Liver (tissue), 9 donors: ENCODE results near the gene PAOX. TPM values are rescaled to one million over a fixed set of nuclear protein-coding genes. Genes with fewer than 3 reads are reported as not detected.
"Not testable (repeated sequence)": the region's sequence is repeated elsewhere in the genome, so short reads cannot be mapped to it uniquely, and the experiment has no call there.

Experiments
- DNase-seq: peaks from one replicate; pipeline ENCODE4 v3.0.0-alpha.2; 2017; ENCODE audit warnings: low spot score
- H3K27ac ChIP-seq, 2 donors: one replicate each; pipeline ENCODE4 v1.7.0; 2013; ENCODE audit warnings: inconsistent platforms in 2 of 2, low read length in 2 of 2, control low read depth in 1 of 2, low read depth in 1 of 2, mild to moderate bottlenecking in 1 of 2
- H3K27me3 ChIP-seq, 4 donors: one replicate each; pipeline versions ENCODE4 v1.6.1 to v1.7.0; 2013; ENCODE audit warnings: low read length in 3 of 4, inconsistent platforms in 1 of 4, mild to moderate bottlenecking in 1 of 4, moderate library complexity in 1 of 4; ENCODE audit not compliant: control insufficient read depth in 4 of 4, insufficient read depth in 4 of 4
- H3K36me3 ChIP-seq, 4 donors: one replicate each; pipeline versions ENCODE4 v1.6.1 to v1.7.0; 2013; ENCODE audit warnings: low read length in 3 of 4, mild to moderate bottlenecking in 3 of 4, low read depth in 1 of 4, moderate library complexity in 1 of 4; ENCODE audit not compliant: control insufficient read depth in 4 of 4, insufficient read depth in 3 of 4
- H3K4me1 ChIP-seq, 4 donors: one replicate each; pipeline versions ENCODE4 v1.6.1 to v1.7.0; 2013; ENCODE audit warnings: low read length in 3 of 4, mild to moderate bottlenecking in 3 of 4, moderate library complexity in 1 of 4; ENCODE audit not compliant: control insufficient read depth in 4 of 4, insufficient read depth in 4 of 4
- H3K4me3 ChIP-seq, 3 donors: one replicate each; pipeline versions ENCODE4 v1.6.1 to v1.7.0; 2013; ENCODE audit warnings: low read length in 3 of 3, control low read depth in 1 of 3, low read depth in 1 of 3, mild to moderate bottlenecking in 1 of 3
- H3K9ac ChIP-seq, 2 donors: one replicate each; pipeline ENCODE4 v1.7.0; 2013; ENCODE audit warnings: low read length in 2 of 2, mild to moderate bottlenecking in 2 of 2, moderate library complexity in 2 of 2, control low read depth in 1 of 2, low read depth in 1 of 2
- H3K9me3 ChIP-seq, 4 donors: one replicate each; pipeline versions ENCODE4 v1.6.1 to v1.7.0; 2013; ENCODE audit warnings: low read length in 3 of 4; ENCODE audit not compliant: control insufficient read depth in 4 of 4
- EGR1 ChIP-seq, 2 donors: IDR thresholded peaks; 2 replicates each; pipeline ENCODE4 v1.6.1; 2016 to 2018; ENCODE audit warnings: antibody characterized with exemption in 2 of 2, low read depth in 2 of 2
- FOXA1 ChIP-seq: IDR thresholded peaks from 2 replicates; pipeline ENCODE4 v1.6.1; 2016; ENCODE audit warnings: antibody characterized with exemption
- FOXA2 ChIP-seq: IDR thresholded peaks from 2 replicates; pipeline ENCODE4 v1.6.1; 2016; ENCODE audit warnings: antibody characterized with exemption
- GABPA ChIP-seq, 2 donors: IDR thresholded peaks in 1 of 2; conservative IDR thresholded peaks in 1 of 2; 2 replicates each; pipeline ENCODE4 v1.6.1; 2016; ENCODE audit warnings: antibody characterized with exemption in 2 of 2, mild to moderate bottlenecking in 1 of 2, moderate library complexity in 1 of 2
- HNF4A ChIP-seq, 2 donors: conservative IDR thresholded peaks; 2 replicates each; pipeline ENCODE4 v1.6.1; 2016; ENCODE audit warnings: antibody characterized with exemption in 2 of 2, mild to moderate bottlenecking in 2 of 2
- HNF4G ChIP-seq: IDR thresholded peaks from 2 replicates; pipeline ENCODE4 v1.6.1; 2016; ENCODE audit warnings: antibody characterized with exemption
- JUND ChIP-seq, 2 donors: IDR thresholded peaks; 2 replicates each; pipeline ENCODE4 v1.6.1; 2016; ENCODE audit warnings: antibody characterized with exemption in 2 of 2
- RAD21 ChIP-seq, 2 donors: IDR thresholded peaks; 2 replicates each; pipeline ENCODE4 v1.6.1; 2016; ENCODE audit warnings: antibody characterized with exemption in 2 of 2, mild to moderate bottlenecking in 2 of 2
- RXRA ChIP-seq, 2 donors: IDR thresholded peaks; 2 replicates each; pipeline ENCODE4 v1.6.1; 2017 to 2018; ENCODE audit warnings: antibody characterized with exemption in 2 of 2, mild to moderate bottlenecking in 1 of 2
- SP1 ChIP-seq: IDR thresholded peaks from 2 replicates; pipeline ENCODE4 v1.6.1; 2018; ENCODE audit warnings: antibody characterized with exemption, mild to moderate bottlenecking
- TAF1 ChIP-seq: conservative IDR thresholded peaks from 2 replicates; pipeline ENCODE4 v1.6.1; 2016; ENCODE audit warnings: antibody characterized with exemption, mild to moderate bottlenecking
- YY1 ChIP-seq: IDR thresholded peaks from 2 replicates; pipeline ENCODE4 v1.6.1; 2016; ENCODE audit warnings: antibody characterized with exemption, mild to moderate bottlenecking
- WGBS: extraction: QIAGEN DNeasy Blood & Tissue Kit; methylation state at CpG from one replicate; pipeline ENCODE4 v1.1.7; 2013; 5-methylcytosine and 5-hydroxymethylcytosine counted together
- polyA plus RNA-seq, 2 donors: library from polyadenylated mRNA; stranded (reverse) in 1 of 2; unstranded in 1 of 2; fragments of 200-250 nt in 1 of 2; fragments of >200 nt in 1 of 2; fragmentation: Nextera tagmentation in 1 of 2; extraction: Ambion mirVana in 1 of 2; gene quantifications; one replicate each; pipeline versions ENCODE4 v1.2.1 to v1.2.3, GENCODE V29; 2013 to 2015
- total RNA-seq, 2 donors: library from RNA; depleted of rRNA; stranded (reverse); fragments of >200 nt; gene quantifications; one replicate each; pipeline ENCODE4 v1.2.3, GENCODE V29; 2014
- TF ChIP-seq, protein P1 (sequence below): IDR thresholded peaks from 2 replicates; pipeline ENCODE4 v1.6.1; 2016; ENCODE audit warnings: antibody characterized with exemption
- TF ChIP-seq, protein P2 (sequence below): fragments of 150-350 bp; IDR thresholded peaks from 2 replicates; pipeline ENCODE4 v1.5.1; 2017; ENCODE audit warnings: improper control_type of control experiment, low read depth, low read length; ENCODE audit not compliant: missing input control
- TF ChIP-seq, protein P3 (sequence below): IDR thresholded peaks from 2 replicates; pipeline ENCODE4 v1.6.1; 2016; ENCODE audit warnings: antibody characterized with exemption
- donor health status: healthy.
- donor health status: healthy.
- donor health status: healthy.
- donor health status: healthy.
- donor health status: healthy.

Gene PAOX
- total and polyA plus RNA-seq, 4 donors = 4.8 to 17.8 (median 13.3) TPM

DNA sequence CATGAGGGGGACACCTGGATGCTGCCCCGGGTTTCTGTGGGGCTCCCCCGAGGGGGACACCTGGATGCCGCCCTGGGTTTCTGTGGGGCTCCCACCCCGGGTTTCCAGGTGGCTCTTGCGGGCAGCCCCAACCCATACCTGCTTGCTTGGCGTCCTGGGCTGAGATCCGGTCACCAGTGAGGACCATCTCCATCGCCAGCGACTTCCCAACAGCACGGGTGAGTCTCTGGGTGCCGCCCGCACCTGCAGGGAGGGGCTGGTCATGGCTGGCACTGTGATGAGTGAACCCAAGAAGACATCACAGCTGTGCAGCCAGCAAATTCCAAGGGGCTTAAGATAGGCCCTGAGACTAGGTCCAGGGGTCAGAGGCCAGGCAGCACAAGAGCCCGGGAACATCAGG, 12.3 kb upstream of the PAOX start:
- Histone ChIP-seq H3K9me3 (no peaks in the 10 kb centered on the region), H3K27ac (no peak overlapping the region), H3K36me3 (peaks cover 36 to 73% (median 62%) of the 10 kb centered on the region in 4 donors), H3K4me3 (no peak overlapping the region), H3K27me3 (no peaks in the 10 kb centered on the region), H3K4me1 (peaks cover 0 to 27% (median 13%) of the 10 kb centered on the region in 4 donors), H3K9ac (no peak overlapping the region)
- TF ChIP-seq EGR1 (IDR thresholded peaks at IDR 0.05; ENCODE audit: low read depth in 2 of 2) (no peak), FOXA2 (no peak), RAD21 (IDR thresholded peaks at IDR 0.05) (no peak), HNF4A (conservative IDR thresholded peaks at IDR 0.05) (no peak), SP1 (no peak), HNF4G (no peak), RXRA (IDR thresholded peaks at IDR 0.05) (no peak), GABPA (IDR thresholded peaks at IDR 0.05 in 1 of 2, conservative IDR thresholded peaks at IDR 0.05 in 1 of 2) (no peak), JUND (IDR thresholded peaks at IDR 0.05) (no peak), FOXA1 (no peak), YY1 (no peak)
- TF ChIP-seq, protein P1, sequence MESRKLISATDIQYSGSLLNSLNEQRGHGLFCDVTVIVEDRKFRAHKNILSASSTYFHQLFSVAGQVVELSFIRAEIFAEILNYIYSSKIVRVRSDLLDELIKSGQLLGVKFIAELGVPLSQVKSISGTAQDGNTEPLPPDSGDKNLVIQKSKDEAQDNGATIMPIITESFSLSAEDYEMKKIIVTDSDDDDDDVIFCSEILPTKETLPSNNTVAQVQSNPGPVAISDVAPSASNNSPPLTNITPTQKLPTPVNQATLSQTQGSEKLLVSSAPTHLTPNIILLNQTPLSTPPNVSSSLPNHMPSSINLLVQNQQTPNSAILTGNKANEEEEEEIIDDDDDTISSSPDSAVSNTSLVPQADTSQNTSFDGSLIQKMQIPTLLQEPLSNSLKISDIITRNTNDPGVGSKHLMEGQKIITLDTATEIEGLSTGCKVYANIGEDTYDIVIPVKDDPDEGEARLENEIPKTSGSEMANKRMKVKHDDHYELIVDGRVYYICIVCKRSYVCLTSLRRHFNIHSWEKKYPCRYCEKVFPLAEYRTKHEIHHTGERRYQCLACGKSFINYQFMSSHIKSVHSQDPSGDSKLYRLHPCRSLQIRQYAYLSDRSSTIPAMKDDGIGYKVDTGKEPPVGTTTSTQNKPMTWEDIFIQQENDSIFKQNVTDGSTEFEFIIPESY = no peak
- TF ChIP-seq, protein P2, sequence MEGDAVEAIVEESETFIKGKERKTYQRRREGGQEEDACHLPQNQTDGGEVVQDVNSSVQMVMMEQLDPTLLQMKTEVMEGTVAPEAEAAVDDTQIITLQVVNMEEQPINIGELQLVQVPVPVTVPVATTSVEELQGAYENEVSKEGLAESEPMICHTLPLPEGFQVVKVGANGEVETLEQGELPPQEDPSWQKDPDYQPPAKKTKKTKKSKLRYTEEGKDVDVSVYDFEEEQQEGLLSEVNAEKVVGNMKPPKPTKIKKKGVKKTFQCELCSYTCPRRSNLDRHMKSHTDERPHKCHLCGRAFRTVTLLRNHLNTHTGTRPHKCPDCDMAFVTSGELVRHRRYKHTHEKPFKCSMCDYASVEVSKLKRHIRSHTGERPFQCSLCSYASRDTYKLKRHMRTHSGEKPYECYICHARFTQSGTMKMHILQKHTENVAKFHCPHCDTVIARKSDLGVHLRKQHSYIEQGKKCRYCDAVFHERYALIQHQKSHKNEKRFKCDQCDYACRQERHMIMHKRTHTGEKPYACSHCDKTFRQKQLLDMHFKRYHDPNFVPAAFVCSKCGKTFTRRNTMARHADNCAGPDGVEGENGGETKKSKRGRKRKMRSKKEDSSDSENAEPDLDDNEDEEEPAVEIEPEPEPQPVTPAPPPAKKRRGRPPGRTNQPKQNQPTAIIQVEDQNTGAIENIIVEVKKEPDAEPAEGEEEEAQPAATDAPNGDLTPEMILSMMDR = no peak
- TF ChIP-seq, protein P3, sequence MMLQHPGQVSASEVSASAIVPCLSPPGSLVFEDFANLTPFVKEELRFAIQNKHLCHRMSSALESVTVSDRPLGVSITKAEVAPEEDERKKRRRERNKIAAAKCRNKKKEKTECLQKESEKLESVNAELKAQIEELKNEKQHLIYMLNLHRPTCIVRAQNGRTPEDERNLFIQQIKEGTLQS = no peak
- DNase-seq = no peak
- 96% methylated on average over 13 of the region's 13 CpGs for WGBS

DNA sequence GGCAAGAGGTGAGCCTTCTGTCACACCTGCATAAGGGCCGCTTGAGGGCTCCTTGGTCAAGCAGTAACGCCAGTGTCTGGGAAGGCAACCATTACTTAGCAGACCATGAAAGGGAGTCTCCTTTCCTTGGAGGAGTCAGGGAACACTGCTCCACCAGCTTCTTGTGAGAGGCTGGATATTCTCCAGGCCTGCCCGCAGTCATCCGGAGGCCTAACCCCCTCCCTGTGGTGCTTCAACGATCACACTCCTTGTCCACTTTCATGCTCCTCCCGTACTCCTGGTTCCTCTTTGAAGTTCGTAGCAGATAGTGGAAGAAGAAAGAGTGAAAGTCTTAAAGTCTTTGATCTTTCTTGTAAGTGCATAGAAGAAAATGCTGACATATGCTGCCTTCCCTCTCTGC, 11.6 kb upstream of the PAOX start:
- 90% methylated on average over 4 of the region's 7 CpGs for WGBS
- H3K4me1 ChIP-seq = peaks cover 3 to 34% (median 19%) of the 10 kb centered on the region in 4 donors
- not testable (repeated sequence) for H3K27me3 ChIP-seq, H3K9ac ChIP-seq, H3K9me3 ChIP-seq, DNase-seq, H3K4me3 ChIP-seq, H3K27ac ChIP-seq
- peaks cover 35 to 66% (median 56%) of the 10 kb centered on the region in 4 donors for H3K36me3 ChIP-seq

DNA sequence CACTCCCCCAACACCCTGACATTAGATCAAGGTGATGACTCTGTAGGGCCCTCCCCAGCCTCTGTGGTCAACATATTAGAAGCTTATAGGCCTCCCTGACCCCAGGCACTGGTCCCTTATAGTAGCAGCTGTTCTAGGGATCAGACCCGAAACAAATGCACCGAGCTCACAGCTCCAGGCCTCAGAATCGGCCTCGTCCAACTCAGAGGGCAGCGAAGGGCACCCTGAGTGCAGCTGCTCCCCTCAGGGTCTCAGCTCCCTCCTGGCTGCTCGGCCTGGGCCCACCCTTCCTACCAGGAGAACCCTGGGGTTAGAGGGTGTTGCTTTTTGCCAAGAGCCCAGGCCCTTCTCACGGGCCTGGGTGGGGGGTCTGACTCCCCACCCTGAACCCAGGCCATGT, 10.9 kb upstream of the PAOX start:
- 93% methylated on average over 7 of the region's 7 CpGs for WGBS
- Histone ChIP-seq H3K4me3 (no peak overlapping the region), H3K27ac (no peak overlapping the region), H3K27me3 (no peaks in the 10 kb centered on the region), H3K36me3 (peaks cover 30 to 59% (median 52%) of the 10 kb centered on the region in 4 donors), H3K9ac (no peak overlapping the region), H3K4me1 (peaks cover 3 to 34% (median 19%) of the 10 kb centered on the region in 4 donors), H3K9me3 (no peaks in the 10 kb centered on the region)
- no peak for DNase-seq
- TF ChIP-seq RXRA (IDR thresholded peaks at IDR 0.05) (no peak), SP1 (no peak), YY1 (no peak), TAF1 (no peak), GABPA (IDR thresholded peaks at IDR 0.05 in 1 of 2, conservative IDR thresholded peaks at IDR 0.05 in 1 of 2) (no peak), FOXA1 (no peak), EGR1 (IDR thresholded peaks at IDR 0.05; ENCODE audit: low read depth in 2 of 2) (no peak), FOXA2 (no peak), HNF4G (no peak), JUND (IDR thresholded peaks at IDR 0.05) (no peak), HNF4A (conservative IDR thresholded peaks at IDR 0.05) (no peak)
- TF ChIP-seq, protein P3 = no peak
